Fibroblast of lung (primary cell): ENCODE results near the gene ARHGEF19.

Experiments
- EZH2 ChIP-seq: IDR thresholded peaks from 2 replicates; pipeline ENCODE4 v1.5.1; 2012; ENCODE audit warnings: low read length, control low read depth, mild to moderate bottlenecking; ENCODE audit errors: missing control alignments
- TF ChIP-seq, protein P1 (sequence below), 2 donors: IDR thresholded peaks in 1 of 2; conservative IDR thresholded peaks in 1 of 2; 1 replicate in 1 of 2; 2 replicates in 1 of 2; pipeline ENCODE4 v1.5.1; 2011 to 2012; ENCODE audit warnings: low read length in 2 of 2, control low read depth in 1 of 2, inconsistent platforms in 1 of 2, low read depth in 1 of 2, mild to moderate bottlenecking in 1 of 2

DNA sequence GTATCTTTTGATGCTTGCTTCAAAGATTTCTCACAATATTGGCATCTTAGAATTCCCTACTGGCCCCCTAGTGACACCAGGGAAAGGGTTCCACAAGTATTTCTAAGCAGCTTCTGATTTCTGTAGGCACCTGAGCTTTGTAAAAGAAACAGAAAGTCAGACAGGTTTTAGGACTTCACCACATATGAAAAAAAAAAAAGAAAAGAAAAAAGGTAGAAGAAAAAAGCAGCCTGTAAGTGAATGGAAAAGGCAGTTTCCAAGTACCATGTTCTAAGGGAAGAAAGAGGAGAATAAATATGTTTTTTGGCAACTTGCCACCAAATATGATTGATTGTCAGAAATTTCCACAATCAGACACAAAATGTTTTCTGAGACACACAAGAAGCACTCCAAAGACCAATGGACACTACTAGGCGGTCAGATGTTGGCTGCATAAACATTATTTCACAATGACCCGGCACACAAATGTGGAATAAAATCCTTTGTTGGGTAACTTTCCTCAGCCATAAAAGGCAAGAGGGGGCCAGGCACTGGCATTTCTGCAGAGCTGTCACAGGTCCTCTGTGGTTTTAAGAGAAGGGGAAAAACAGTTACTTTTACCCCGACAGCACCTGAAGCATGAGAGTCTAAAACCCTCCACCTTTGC, 37.3 kb upstream of the ARHGEF19 start:
- TF ChIP-seq, protein P1, sequence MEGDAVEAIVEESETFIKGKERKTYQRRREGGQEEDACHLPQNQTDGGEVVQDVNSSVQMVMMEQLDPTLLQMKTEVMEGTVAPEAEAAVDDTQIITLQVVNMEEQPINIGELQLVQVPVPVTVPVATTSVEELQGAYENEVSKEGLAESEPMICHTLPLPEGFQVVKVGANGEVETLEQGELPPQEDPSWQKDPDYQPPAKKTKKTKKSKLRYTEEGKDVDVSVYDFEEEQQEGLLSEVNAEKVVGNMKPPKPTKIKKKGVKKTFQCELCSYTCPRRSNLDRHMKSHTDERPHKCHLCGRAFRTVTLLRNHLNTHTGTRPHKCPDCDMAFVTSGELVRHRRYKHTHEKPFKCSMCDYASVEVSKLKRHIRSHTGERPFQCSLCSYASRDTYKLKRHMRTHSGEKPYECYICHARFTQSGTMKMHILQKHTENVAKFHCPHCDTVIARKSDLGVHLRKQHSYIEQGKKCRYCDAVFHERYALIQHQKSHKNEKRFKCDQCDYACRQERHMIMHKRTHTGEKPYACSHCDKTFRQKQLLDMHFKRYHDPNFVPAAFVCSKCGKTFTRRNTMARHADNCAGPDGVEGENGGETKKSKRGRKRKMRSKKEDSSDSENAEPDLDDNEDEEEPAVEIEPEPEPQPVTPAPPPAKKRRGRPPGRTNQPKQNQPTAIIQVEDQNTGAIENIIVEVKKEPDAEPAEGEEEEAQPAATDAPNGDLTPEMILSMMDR (conservative IDR thresholded peaks at IDR 0.05 in 1 of 2, IDR thresholded peaks at IDR 0.05 in 1 of 2; ENCODE audit: low read depth in 1 of 2, low read length in 2 of 2) = no peak
- TF ChIP-seq EZH2 = no peak
